SK-N-MC (cell line): ENCODE results near the gene EIF1B.

Experiments used
- EZH2 ChIP-seq: fragments of 200-600 bp; sonication (generic); IDR thresholded peaks from one replicate; pipeline ENCODE4 v1.6.1; 2017; ENCODE audit warnings: antibody characterized with exemption
- FOXP2 ChIP-seq: optimal IDR thresholded peaks from 2 replicates; pipeline ENCODE3; 2011; ENCODE audit warnings: mild to moderate bottlenecking, moderate library complexity; ENCODE audit not compliant: insufficient read depth; ENCODE audit errors: extremely low read length, control extremely low read depth
- POLR2AphosphoS5 ChIP-seq: IDR thresholded peaks from 2 replicates; pipeline ENCODE4 v1.6.1; 2012; ENCODE audit warnings: mild to moderate bottlenecking, low read depth, low read length, borderline replicate concordance

DNA sequence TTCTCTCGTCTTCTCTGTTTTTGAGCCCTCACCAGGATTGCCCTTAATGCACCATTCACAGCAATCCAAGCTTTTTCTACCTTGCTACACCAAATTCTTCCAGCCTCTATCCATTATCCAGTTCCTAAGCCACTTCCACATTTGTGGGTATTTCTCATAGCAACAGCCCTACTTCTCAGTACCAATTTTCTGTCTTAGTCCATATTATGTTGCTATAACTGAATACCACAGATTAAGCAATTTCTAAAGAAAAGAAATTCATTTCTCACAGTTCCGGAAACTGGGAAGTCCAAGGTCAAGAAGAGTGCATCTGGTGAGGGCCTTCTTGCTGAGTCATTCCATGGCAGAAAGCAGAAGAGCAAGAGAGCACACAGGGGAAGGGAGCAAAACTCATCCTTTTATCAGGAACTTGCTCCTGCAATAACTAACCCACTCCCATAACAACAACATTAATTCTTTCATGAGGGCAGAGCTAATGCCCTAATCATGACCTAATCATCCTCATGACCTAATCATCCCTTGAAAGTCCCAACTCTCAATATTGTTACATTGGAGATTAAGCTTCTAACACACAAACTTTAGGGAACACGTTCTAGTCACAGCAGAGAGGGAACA is 9.7 kb upstream of the EIF1B start:
- no peak for TF ChIP-seq EZH2
- no peak for TF ChIP-seq POLR2AphosphoS5
- no peak for TF ChIP-seq FOXP2
